ENCODE measurements around the gene NEU4.

GRCh38 chr2:241821460-241822263 lies 12.7 kb downstream of the NEU4 start:
- TF ChIP-seq, protein P1, sequence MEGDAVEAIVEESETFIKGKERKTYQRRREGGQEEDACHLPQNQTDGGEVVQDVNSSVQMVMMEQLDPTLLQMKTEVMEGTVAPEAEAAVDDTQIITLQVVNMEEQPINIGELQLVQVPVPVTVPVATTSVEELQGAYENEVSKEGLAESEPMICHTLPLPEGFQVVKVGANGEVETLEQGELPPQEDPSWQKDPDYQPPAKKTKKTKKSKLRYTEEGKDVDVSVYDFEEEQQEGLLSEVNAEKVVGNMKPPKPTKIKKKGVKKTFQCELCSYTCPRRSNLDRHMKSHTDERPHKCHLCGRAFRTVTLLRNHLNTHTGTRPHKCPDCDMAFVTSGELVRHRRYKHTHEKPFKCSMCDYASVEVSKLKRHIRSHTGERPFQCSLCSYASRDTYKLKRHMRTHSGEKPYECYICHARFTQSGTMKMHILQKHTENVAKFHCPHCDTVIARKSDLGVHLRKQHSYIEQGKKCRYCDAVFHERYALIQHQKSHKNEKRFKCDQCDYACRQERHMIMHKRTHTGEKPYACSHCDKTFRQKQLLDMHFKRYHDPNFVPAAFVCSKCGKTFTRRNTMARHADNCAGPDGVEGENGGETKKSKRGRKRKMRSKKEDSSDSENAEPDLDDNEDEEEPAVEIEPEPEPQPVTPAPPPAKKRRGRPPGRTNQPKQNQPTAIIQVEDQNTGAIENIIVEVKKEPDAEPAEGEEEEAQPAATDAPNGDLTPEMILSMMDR (IDR thresholded peaks at IDR 0.05 in 8 of 11, conservative IDR thresholded peaks at IDR 0.05 in 3 of 11), result no peak
- no peak for TF ChIP-seq POLR2A (IDR thresholded peaks at IDR 0.05)
- TF ChIP-seq POLR2AphosphoS5 (IDR thresholded peaks at IDR 0.05), result peak in 1 of 3 donors; percentile 10

Data from spleen (tissue), 7 donors.